ENCODE results near the gene CD48. TPM values are rescaled to one million over a fixed set of nuclear protein-coding genes. Genes with fewer than 3 reads are reported as not detected.

CD48 gene
- polyA plus RNA-seq, 3 donors from 2014 or later = 202 to 229 (median 205) TPM

DNA sequence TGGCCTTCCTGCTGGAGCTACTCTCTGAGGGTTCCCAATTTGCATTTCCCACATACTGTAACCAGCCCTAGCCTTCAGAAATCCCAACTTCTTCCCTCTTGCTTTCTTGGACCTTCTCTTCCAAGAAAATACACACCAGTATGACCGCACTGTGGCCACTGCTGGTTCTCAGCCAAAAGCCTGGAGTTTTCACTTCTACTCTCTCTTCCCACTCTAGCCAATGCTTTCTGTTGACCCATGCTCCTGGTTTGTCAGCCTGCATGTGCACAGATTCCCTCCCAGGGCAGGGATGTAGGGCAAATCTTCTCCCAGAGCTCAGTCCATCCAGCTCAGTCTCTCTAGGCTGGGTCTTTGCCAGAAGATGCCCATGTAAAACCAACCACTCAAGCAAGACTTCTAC lies 65.4 kb downstream of the CD48 start:
- Mint-ChIP-seq H3K4me3 (no peak overlapping the region), H3K4me1 (peaks cover 21% of the 10 kb centered on the region in 2 donors), H3K27me3 (ENCODE audit: low read depth in 3 of 3) (peaks cover 0 to 10% (median 7%) of the 10 kb centered on the region in 3 donors), H3K27ac (no peak overlapping the region), H3K9me3 (no peaks in the 10 kb centered on the region), H3K36me3 (no peaks in the 10 kb centered on the region)
- DNase-seq = no peak

DNA sequence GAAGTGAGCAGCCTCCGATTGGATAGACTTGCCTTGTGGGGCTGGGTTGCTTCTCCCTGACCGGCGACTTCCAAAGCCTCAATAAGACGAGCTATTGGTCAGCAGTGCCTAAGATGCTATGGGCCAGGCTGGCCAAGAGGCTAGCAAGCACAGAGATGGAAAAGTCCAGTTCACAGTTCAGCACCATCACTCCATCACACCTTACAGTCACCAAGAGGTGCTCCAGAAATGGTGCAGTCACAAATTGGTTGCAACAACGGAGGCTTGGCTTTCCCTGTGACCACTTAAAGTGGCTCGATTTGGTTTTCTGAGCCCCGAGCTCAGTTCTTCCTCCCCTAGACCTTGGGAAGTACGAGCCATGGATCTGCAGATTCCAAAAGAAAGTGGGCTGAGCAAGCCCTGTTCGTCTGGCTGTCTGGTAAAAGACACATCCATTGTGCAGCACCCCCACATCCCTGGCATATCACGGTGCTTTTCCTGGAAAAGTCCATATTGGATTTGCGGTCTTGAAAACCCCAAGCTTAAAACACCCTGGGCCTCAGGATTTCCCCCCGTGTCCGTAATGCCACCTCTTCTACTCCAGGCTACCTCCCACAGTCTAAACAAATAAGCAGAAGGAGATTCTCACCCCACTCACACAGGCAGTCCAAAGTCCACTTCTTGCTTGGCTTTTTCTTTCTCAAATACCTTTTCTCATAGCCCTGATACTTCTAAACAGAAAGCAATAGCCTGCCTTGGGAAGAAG lies 66.1 kb downstream of the CD48 start:
- Mint-ChIP-seq H3K4me1 (peaks cover 23% of the 10 kb centered on the region in 2 donors), H3K27me3 (ENCODE audit: low read depth in 3 of 3) (peaks cover 0 to 10% (median 5%) of the 10 kb centered on the region in 3 donors), H3K27ac (no peak overlapping the region), H3K4me3 (no peak overlapping the region), H3K36me3 (no peaks in the 10 kb centered on the region), H3K9me3 (no peaks in the 10 kb centered on the region)
- no peak for DNase-seq

DNA sequence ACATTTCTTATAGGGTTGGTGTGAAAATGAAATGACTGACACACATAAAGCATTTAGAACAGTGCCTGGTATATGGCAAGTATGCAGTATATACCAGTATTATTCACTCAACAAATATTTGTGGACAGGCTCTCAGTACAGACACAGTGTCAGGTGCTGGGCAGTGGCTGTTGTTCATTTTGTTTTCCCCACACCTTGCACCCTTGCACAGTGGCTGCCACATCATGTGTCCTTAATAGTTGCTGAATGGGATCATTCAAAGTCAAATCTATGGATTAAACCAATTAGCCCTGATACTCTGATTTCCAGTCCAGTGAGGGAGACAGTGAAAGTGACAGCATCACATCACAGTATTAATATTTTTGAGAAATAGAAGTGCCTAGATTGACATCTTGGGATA lies 67.2 kb downstream of the CD48 start:
- Mint-ChIP-seq H3K9me3 (no peaks in the 10 kb centered on the region), H3K27me3 (ENCODE audit: low read depth in 3 of 3) (peaks cover 2 to 10% (median 5%) of the 10 kb centered on the region in 3 donors), H3K4me1 (peaks cover 33 to 35% of the 10 kb centered on the region in 2 donors), H3K27ac (no peak overlapping the region), H3K36me3 (no peaks in the 10 kb centered on the region), H3K4me3 (no peak overlapping the region)
- DNase-seq = no peak

DNA sequence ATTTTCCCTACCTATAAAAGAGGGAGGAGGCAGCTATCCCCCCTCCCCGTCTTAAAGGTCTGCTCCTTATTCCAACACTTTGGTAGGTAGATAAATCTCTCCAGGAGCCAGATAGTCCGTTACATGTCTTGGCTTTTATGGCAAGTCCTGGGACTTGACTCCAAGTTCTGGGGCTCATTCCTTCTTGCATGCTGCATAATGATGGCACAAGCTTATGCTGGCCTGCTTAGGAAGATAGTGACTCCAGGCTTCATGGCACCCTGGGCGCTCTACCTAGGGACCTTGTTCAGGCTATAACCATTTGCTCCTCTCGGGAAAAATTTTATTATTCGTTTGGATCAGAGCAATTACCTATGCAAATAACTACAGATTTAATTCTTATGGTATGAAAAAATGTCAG lies 68.5 kb downstream of the CD48 start:
- Mint-ChIP-seq H3K27ac (no peak overlapping the region), H3K4me1 (peaks cover 46 to 48% of the 10 kb centered on the region in 2 donors), H3K4me3 (no peak overlapping the region), H3K9me3 (no peaks in the 10 kb centered on the region), H3K36me3 (no peaks in the 10 kb centered on the region), H3K27me3 (ENCODE audit: low read depth in 3 of 3) (peaks cover 7 to 12% (median 10%) of the 10 kb centered on the region in 3 donors)
- no peak for DNase-seq

DNA sequence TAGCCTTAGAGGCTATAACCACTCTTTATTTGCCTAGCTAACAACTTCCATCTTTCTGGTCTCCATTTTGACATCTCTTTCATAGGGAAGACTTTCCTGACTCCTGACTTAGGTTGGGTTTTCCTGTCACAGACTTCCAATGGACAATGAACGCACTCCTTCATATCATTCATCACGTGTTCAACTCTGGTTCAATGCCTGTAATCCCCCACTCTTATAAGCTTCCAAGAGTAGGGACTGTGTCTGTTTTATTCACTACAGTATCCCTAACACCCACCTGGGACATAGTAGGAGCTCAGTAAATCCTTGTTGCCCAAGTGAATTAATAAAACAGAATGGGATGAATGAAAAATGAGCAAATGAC lies 69.4 kb downstream of the CD48 start:
- H3K27me3 Mint-ChIP-seq (ENCODE audit: low read depth in 3 of 3) = peaks cover 9 to 14% (median 12%) of the 10 kb centered on the region in 3 donors
- no peak overlapping the region for H3K4me3 Mint-ChIP-seq
- peaks cover 51 to 53% of the 10 kb centered on the region in 2 donors for H3K4me1 Mint-ChIP-seq
- DNase-seq = no peak
- no peak overlapping the region for H3K27ac Mint-ChIP-seq
- no peaks in the 10 kb centered on the region for H3K9me3 Mint-ChIP-seq
- no peaks in the 10 kb centered on the region for H3K36me3 Mint-ChIP-seq

DNA sequence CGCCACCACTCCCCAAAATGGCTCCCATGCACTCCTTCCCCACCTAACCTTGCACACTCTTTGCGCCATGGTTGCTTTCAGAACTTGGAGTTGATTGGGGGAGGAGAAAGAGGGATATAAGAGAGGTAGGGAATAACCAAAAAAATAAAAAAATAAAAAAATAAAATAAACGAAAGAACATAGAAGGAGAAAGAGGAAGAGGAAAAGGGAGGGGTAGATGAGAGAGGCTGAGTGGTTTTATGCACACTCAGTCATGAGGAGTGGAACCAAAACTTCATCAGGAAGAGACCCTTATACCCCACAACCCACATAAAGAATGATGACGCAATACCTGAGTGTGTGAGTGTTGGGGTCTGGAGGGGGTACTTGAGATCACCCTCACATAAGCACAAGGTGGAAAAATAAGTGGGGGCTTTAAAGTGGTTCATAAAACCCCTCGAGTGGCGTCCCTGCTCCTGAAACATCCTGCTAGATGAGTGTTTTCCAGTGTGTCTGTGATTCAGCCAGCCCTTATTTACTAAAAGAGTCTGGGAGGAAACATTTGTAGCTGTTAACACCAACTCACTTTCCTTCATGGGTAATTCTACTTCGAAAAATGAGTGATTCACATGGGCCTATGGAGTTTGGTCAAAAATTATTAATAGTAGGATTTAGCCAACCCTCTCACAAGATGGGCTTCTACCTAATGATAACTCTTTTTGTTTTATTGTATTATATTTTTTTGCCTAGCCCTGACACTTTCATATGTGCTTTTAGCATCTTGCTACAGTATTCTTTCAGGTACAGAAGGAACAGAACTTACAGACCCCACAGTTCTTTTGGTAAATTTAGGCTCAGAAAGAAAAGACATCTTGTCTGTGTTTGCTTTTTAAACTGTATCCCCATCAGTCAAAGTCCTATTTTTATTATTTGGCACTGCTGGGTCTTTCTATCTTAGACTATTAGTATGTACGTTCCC lies 70.0 kb downstream of the CD48 start:
- no peak for DNase-seq
- H3K36me3 Mint-ChIP-seq = no peaks in the 10 kb centered on the region
- peak overlapping the region in 2 of 5 donors; percentile 18 to 30 for H3K4me3 Mint-ChIP-seq
- H3K27me3 Mint-ChIP-seq (ENCODE audit: low read depth in 3 of 3) = peaks cover 9 to 14% (median 12%) of the 10 kb centered on the region in 3 donors
- peak overlapping the region in 2 of 6 donors; percentile 9 to 51 for H3K27ac Mint-ChIP-seq
- H3K9me3 Mint-ChIP-seq = no peaks in the 10 kb centered on the region
- peaks cover 55 to 56% of the 10 kb centered on the region in 2 donors for H3K4me1 Mint-ChIP-seq

DNA sequence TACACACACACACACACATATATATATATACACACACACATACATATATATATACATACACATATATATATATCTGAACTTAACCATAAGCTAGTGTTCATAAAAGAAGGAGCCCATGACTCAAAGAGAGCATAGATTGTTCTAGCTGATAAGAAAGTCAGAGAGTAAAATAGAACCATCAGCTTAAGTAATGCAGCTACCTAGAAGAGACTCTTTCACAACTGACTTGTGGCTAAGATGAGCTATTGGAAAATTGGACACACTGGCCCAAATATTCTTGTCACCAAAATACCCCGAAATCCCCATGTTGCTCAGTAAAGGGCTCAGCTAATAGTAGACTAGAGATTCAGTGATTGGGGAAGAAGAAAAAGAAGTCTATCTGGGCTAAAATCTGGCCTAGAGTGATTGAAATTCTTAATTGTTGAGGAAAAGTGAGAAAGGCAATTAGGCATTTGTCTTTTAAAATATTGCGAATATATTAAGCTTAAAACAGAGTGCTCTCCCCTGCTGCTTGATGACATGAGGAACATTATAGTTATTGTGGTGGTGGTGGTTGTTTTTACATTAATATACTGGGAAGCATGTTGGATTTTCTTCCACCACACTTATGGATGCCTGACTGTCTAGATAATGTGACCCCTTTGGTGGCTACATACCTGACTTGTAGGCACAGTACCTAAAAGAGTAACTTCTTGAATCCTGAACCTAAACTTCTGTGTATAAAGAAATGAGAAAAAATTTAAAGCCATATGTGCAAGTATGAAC lies 71.1 kb downstream of the CD48 start:
- no peaks in the 10 kb centered on the region for H3K9me3 Mint-ChIP-seq
- H3K36me3 Mint-ChIP-seq = no peaks in the 10 kb centered on the region
- DNase-seq = no peak
- H3K27ac Mint-ChIP-seq = peak overlapping the region in 3 of 6 donors; percentile 3 to 28 (median 8)
- H3K4me1 Mint-ChIP-seq = peaks cover 63 to 65% of the 10 kb centered on the region in 2 donors
- peaks cover 9 to 14% (median 14%) of the 10 kb centered on the region in 3 donors for H3K27me3 Mint-ChIP-seq (ENCODE audit: low read depth in 3 of 3)
- peak overlapping the region in 4 of 5 donors; percentile 25 to 45 (median 29) for H3K4me3 Mint-ChIP-seq

DNA sequence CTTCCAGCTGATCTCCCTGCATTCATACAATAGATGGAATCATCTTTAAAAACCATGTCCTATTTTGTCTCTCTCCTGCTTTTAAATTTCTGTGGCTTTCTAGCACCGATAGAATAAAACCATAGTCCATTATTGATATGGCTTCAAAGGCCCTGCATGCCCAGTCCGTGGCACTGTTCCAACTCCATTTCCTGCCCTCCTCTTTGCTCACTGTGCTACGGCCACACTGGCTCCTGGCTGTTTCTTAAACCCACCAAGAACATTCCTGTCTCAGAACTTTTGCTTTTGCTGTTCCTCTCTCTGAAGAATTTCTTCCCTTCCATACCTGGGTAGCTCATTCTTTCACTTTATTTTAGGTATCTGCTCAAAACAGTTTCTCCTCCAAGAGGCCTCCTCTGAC lies 72.0 kb downstream of the CD48 start:
- Mint-ChIP-seq H3K27ac (peak overlapping the region in 4 of 6 donors; percentile 48 to 82 (median 69)), H3K27me3 (ENCODE audit: low read depth in 3 of 3) (peaks cover 9 to 15% (median 13%) of the 10 kb centered on the region in 3 donors), H3K4me1 (peaks cover 65% of the 10 kb centered on the region in 2 donors), H3K9me3 (no peaks in the 10 kb centered on the region), H3K36me3 (no peaks in the 10 kb centered on the region), H3K4me3 (peak overlapping the region; percentile 50 to 84 (median 66))
- no peak for DNase-seq

DNA sequence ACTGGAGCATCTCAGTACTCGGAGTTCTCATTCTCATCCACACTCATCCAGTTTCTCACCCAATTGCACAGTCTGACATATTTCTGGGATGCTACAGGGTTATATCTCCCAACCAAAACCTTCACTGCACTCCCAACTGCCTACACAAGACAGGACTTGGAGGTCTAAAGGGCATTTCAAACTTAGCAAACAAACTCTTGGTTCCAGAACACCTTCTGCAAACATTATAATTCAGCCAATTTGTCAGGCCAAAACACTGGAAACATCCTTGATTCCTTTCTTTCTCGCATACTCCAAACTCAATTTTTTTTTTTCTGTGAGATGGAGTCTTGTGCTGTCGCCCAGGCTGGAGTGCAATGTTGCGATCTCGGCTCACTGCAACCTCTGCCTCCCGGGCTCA lies 72.7 kb downstream of the CD48 start:
- Mint-ChIP-seq H3K36me3 (no peaks in the 10 kb centered on the region), H3K4me3 (peak overlapping the region; percentile 66 to 84 (median 81)), H3K27ac (peak overlapping the region; percentile 40 to 84 (median 74)), H3K4me1 (peaks cover 65% of the 10 kb centered on the region in 2 donors), H3K9me3 (no peaks in the 10 kb centered on the region), H3K27me3 (ENCODE audit: low read depth in 3 of 3) (peaks cover 9 to 15% (median 12%) of the 10 kb centered on the region in 3 donors)
- no peak for DNase-seq

DNA sequence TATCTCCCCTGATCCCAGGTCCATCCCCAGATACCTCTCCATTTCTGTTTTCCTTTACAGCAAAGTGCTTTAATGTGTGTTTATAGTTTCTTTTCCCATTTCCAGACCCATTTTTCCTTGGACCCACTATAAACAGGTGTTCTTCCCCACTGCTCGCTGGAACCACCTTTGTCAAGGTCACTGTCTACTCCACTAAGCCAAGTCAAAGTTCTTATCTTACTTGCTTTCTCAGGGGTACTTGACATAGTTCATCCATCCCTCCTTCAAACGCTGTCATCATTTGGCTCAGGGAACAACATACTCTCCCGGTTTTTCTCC lies 73.1 kb downstream of the CD48 start:
- Mint-ChIP-seq H3K9me3 (no peaks in the 10 kb centered on the region), H3K36me3 (no peaks in the 10 kb centered on the region), H3K27ac (peak overlapping the region; percentile 61 to 84 (median 80)), H3K4me1 (peaks cover 65% of the 10 kb centered on the region in 2 donors), H3K27me3 (ENCODE audit: low read depth in 3 of 3) (peaks cover 9 to 15% (median 12%) of the 10 kb centered on the region in 3 donors), H3K4me3 (peak overlapping the region; percentile 66 to 84 (median 81))
- DNase-seq = no peak

DNA sequence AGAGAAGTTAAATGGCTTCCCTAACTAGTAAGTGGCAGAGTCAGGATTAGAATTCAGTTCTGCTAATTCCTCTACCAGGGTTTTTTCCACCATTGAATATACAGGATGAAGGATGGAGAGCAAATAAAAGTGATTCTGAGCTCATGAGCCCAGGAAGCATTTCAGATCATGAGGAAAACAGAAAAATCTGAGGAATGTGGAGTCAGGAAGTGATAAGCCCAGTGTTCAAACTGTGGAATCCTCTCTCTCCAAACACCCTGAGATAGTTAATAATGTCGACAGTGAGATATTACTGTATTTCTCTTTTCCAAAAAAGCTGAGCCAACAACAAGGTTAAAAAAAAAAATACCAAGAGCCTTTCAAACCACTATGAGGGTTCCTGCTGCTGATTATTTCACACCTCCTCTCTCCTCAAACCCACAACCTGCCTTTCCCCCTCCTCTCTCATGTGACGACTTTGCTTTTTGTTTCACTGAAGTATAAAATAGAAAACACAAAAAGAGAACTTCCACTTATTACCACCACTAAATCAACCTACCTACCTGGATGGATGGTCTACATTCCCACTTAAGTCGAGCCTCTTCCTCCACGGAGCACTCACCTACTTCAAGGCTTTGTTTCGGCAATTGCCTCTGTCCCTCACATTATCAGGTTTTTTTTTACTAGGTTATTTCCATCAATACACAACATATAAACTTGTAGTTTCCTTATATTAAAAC lies 73.6 kb downstream of the CD48 start:
- H3K4me3 Mint-ChIP-seq = peak overlapping the region; percentile 66 to 84 (median 81)
- H3K36me3 Mint-ChIP-seq = no peaks in the 10 kb centered on the region
- H3K4me1 Mint-ChIP-seq = peaks cover 65% of the 10 kb centered on the region in 2 donors
- H3K27ac Mint-ChIP-seq = peak overlapping the region; percentile 61 to 84 (median 80)
- H3K9me3 Mint-ChIP-seq = no peaks in the 10 kb centered on the region
- peaks cover 9 to 15% (median 10%) of the 10 kb centered on the region in 3 donors for H3K27me3 Mint-ChIP-seq (ENCODE audit: low read depth in 3 of 3)
- peak; percentile 83 to 86 (median 86) for DNase-seq

DNA sequence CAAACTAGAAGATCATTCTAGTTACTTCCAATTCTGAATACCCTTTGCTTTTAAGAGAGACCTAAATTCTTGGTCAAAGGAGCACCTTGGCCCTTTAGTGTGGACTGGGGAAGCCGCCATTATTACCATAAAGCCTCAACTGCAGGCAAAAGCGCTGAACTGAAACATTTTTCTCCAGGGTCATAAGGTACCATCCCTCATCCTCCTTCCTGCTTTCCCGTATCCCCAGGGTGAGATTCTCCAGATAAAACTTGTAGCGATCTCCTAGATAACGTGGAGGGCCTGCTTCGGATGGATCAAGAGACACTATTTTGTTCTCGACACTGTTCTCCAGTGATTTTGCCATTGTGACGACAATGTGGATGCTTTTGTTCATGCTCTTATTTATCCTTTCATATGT lies 74.6 kb downstream of the CD48 start:
- no peak for DNase-seq
- Mint-ChIP-seq H3K27ac (peak overlapping the region in 4 of 6 donors; percentile 6 to 77 (median 31)), H3K36me3 (no peaks in the 10 kb centered on the region), H3K4me1 (peaks cover 62 to 64% of the 10 kb centered on the region in 2 donors), H3K27me3 (ENCODE audit: low read depth in 3 of 3) (peaks cover 7 to 15% (median 12%) of the 10 kb centered on the region in 3 donors), H3K4me3 (peak overlapping the region; percentile 66 to 84 (median 81)), H3K9me3 (no peaks in the 10 kb centered on the region)

DNA sequence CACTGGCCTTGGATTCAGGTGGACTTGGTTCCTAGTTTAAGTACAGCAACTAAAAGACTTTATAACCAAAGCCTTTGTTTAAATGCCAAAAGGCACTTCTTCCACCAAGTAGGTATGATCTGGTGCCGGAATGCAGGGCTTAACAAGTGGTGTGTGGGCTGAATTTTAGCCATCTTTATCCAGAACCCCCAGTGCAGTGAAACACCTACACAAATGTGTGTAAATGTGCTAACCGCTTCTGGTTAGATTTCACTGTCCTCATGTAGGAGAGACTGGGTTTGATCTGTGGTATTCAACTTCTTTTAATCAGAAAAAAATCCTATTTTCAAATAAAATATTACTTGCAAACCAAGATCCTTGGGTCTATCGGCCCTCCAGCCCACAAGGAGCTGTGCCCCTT lies 75.1 kb downstream of the CD48 start:
- H3K4me3 Mint-ChIP-seq = peak overlapping the region; percentile 29 to 84 (median 66)
- H3K9me3 Mint-ChIP-seq = no peaks in the 10 kb centered on the region
- peaks cover 61 to 62% of the 10 kb centered on the region in 2 donors for H3K4me1 Mint-ChIP-seq
- H3K27ac Mint-ChIP-seq = peak overlapping the region in 2 of 6 donors; percentile 25 to 32
- H3K36me3 Mint-ChIP-seq = no peaks in the 10 kb centered on the region
- peaks cover 6 to 15% (median 12%) of the 10 kb centered on the region in 3 donors for H3K27me3 Mint-ChIP-seq (ENCODE audit: low read depth in 3 of 3)
- DNase-seq = peak; percentile 55 to 68 (median 65)
